HL-60 (cell line): ENCODE data around the gene CHD2.
"Not testable (repeated sequence)": the region's sequence is repeated elsewhere in the genome, so short reads cannot be mapped to it uniquely, and the experiment has no call there.

Experiments used
- CTCF ChIP-seq: IDR thresholded peaks from one replicate; pipeline ENCODE4 v1.5.1; 2011; ENCODE audit warnings: low read length, control low read depth, inconsistent platforms; ENCODE audit not compliant: insufficient read depth
- POLR2AphosphoS5 ChIP-seq: IDR thresholded peaks from 2 replicates; pipeline ENCODE4 v1.6.1; 2012; ENCODE audit warnings: low read depth

- TF ChIP-seq CTCF, POLR2AphosphoS5: not testable (repeated sequence)
These were observed 27.2 kb upstream of the CHD2 start for GRCh38 chr15:92872967-92873366.
